ENCODE data around the gene FAM13A. TPM values are rescaled to one million over a fixed set of nuclear protein-coding genes. Genes with fewer than 3 reads are reported as not detected.
"Not testable (repeated sequence)": the region's sequence is repeated elsewhere in the genome, so short reads cannot be mapped to it uniquely, and the experiment has no call there.

Gene FAM13A
- total RNA-seq, 1 donor from 2014 or later: 51.2 TPM

DNA sequence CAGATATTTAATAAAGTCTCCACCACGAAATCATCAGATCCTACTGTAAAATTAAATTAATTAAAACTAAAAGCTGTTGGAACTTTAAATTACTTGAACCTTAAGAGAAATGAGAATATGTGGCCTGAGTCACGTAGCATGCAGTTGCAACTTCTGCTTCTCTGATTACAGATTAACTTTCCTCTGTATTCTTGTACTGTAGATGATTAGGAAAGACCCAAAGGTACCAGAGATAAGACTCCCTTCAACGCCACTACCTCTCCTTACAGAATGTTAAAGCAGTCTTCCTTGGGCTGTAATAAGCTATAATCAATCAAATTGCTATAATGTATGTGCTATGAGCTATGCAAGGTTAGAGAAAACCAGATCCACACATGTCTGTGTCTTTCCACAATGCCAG is 47.9 kb downstream of the FAM13A start:
- H3K36me3 Mint-ChIP-seq (ENCODE audit: unreplicated experiment): peaks cover 12% of the 10 kb centered on the region
- no peak overlapping the region for H3K27ac Mint-ChIP-seq (ENCODE audit: unreplicated experiment)
- H3K9me3 Mint-ChIP-seq (ENCODE audit: unreplicated experiment): no peaks in the 10 kb centered on the region
- H3K4me3 Mint-ChIP-seq (ENCODE audit: unreplicated experiment): no peak overlapping the region
- TF ChIP-seq, protein P1, sequence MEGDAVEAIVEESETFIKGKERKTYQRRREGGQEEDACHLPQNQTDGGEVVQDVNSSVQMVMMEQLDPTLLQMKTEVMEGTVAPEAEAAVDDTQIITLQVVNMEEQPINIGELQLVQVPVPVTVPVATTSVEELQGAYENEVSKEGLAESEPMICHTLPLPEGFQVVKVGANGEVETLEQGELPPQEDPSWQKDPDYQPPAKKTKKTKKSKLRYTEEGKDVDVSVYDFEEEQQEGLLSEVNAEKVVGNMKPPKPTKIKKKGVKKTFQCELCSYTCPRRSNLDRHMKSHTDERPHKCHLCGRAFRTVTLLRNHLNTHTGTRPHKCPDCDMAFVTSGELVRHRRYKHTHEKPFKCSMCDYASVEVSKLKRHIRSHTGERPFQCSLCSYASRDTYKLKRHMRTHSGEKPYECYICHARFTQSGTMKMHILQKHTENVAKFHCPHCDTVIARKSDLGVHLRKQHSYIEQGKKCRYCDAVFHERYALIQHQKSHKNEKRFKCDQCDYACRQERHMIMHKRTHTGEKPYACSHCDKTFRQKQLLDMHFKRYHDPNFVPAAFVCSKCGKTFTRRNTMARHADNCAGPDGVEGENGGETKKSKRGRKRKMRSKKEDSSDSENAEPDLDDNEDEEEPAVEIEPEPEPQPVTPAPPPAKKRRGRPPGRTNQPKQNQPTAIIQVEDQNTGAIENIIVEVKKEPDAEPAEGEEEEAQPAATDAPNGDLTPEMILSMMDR (IDR thresholded peaks at IDR 0.05; ENCODE audit: partially characterized antibody, unreplicated experiment): no peak
- DNase-seq: no peak
- peaks cover 3% of the 10 kb centered on the region for H3K27me3 Mint-ChIP-seq (ENCODE audit: unreplicated experiment)
- H3K4me1 Mint-ChIP-seq (ENCODE audit: low read depth, unreplicated experiment): no peaks in the 10 kb centered on the region

DNA sequence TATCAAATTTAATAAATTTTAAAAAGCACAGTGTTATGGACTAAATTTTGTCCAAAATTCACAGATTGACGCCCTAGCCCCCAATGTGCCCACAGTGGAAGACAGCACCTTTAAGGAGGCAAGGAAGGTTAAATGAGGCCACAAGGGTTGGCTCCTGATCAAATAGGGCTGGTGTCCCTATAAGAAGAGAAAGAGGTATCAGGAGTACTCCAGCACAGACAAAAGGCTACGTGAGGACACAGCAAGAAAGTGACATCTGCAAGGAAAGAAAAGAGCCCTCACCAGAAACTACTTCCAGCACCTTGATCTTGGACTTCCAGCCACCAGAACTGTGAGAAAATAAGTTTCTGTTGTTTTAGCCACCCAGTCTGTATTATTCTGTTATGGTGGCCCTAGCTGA is 48.8 kb downstream of the FAM13A start:
- Mint-ChIP-seq H3K9me3 (ENCODE audit: unreplicated experiment) (no peaks in the 10 kb centered on the region), H3K36me3 (ENCODE audit: unreplicated experiment) (peaks cover 12% of the 10 kb centered on the region), H3K4me1 (ENCODE audit: low read depth, unreplicated experiment) (no peaks in the 10 kb centered on the region), H3K27me3 (ENCODE audit: unreplicated experiment) (peaks cover 3% of the 10 kb centered on the region), H3K4me3 (ENCODE audit: unreplicated experiment) (no peak overlapping the region), H3K27ac (ENCODE audit: unreplicated experiment) (no peak overlapping the region)
- no peak for DNase-seq
- TF ChIP-seq, protein P1 (IDR thresholded peaks at IDR 0.05; ENCODE audit: partially characterized antibody, unreplicated experiment): no peak

DNA sequence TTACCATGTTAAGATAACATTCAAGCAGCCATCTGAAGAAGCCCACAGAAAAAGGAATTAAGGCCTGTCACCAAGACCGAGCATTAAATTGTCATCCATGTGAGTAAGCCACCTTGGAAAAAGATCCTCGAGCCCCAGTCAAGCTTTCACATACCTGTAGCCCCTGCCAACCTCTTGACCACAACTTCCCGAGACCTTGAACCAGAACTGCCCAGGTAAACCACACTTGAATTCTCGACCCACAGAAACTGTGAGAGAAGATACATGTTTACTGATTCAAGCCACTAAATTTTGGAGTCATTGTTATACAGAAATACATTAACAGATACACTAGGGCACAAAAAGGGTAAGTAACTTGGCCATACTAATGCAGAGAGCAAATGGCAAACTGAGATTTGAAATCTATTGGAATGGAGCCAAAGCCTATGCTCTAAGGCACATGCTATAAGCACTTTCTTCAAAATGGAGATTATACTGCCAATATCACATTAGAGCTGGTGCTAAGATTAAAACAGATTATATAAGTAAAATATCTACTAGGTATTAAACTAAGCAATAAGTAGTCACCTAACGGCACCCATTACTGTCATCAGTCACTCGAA is 49.5 kb downstream of the FAM13A start:
- TF ChIP-seq, protein P1 (IDR thresholded peaks at IDR 0.05; ENCODE audit: partially characterized antibody, unreplicated experiment): no peak
- no peak overlapping the region for H3K27ac Mint-ChIP-seq (ENCODE audit: unreplicated experiment)
- H3K4me1 Mint-ChIP-seq (ENCODE audit: low read depth, unreplicated experiment): peaks cover 1% of the 10 kb centered on the region
- no peak overlapping the region for H3K4me3 Mint-ChIP-seq (ENCODE audit: unreplicated experiment)
- H3K9me3 Mint-ChIP-seq (ENCODE audit: unreplicated experiment): no peaks in the 10 kb centered on the region
- H3K36me3 Mint-ChIP-seq (ENCODE audit: unreplicated experiment): peaks cover 12% of the 10 kb centered on the region
- no peak for DNase-seq
- H3K27me3 Mint-ChIP-seq (ENCODE audit: unreplicated experiment): peaks cover 3% of the 10 kb centered on the region

DNA sequence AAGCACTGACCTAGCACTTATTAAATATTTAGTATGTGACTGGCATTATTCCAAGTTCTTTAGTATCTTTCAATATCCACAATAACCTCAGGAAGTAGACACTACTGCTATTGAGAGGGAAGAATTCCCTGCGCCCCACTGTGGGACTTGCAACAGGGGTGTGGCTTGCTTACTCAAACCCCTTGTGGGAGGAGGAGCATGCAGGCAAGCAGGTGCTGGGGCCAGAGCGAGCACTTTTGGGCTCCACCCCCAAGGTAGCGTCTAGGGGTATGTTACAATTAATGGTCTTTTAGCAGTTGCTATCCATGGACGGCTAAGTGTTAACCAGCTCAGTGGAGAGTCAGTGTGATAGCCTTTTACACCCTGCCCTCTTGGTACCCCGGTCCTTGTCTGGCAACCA is 50.7 kb downstream of the FAM13A start:
- Mint-ChIP-seq H3K9me3 (ENCODE audit: unreplicated experiment) (no peaks in the 10 kb centered on the region), H3K27ac (ENCODE audit: unreplicated experiment) (no peak overlapping the region), H3K36me3 (ENCODE audit: unreplicated experiment) (peaks cover 12% of the 10 kb centered on the region), H3K4me1 (ENCODE audit: low read depth, unreplicated experiment) (peaks cover 7% of the 10 kb centered on the region), H3K27me3 (ENCODE audit: unreplicated experiment) (peaks cover 3% of the 10 kb centered on the region), H3K4me3 (ENCODE audit: unreplicated experiment) (no peak overlapping the region)
- TF ChIP-seq, protein P1 (IDR thresholded peaks at IDR 0.05; ENCODE audit: partially characterized antibody, unreplicated experiment): no peak
- DNase-seq: no peak

DNA sequence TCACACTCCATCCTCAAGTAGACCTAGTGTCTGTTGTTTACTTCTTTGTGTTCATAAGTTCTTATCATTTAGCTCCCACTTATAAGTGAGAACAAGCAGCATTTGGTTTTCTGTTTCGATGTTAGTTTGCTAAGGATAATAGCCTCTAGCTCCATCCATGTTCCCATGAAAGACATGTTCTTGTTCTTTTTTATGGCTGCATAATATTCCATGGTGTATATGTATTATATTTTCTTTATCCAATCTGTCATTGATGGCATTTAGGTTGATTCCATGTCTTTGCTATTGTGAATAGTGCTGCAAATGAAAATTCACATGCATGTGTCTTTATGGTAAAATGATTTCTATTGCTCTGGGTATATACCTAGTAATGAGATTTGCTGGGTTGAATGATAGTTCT is 51.9 kb downstream of the FAM13A start:
- not testable (repeated sequence) for H3K9me3 Mint-ChIP-seq (ENCODE audit: unreplicated experiment); H3K27me3 Mint-ChIP-seq (ENCODE audit: unreplicated experiment); DNase-seq; H3K36me3 Mint-ChIP-seq (ENCODE audit: unreplicated experiment); H3K4me3 Mint-ChIP-seq (ENCODE audit: unreplicated experiment); H3K27ac Mint-ChIP-seq (ENCODE audit: unreplicated experiment)
- peaks cover 16% of the 10 kb centered on the region for H3K4me1 Mint-ChIP-seq (ENCODE audit: low read depth, unreplicated experiment)
